ACC112 (cell line): ENCODE measurements around the gene LMF2.

Experiments
- H2AFZ ChIP-seq: fragments of 200-600 bp; sonication (generic); one replicate; pipeline ENCODE4 v1.6.0; 2017; ENCODE audit warnings: antibody characterized with exemption, low read length; ENCODE audit not compliant: unreplicated experiment
- H3K27ac ChIP-seq: fragments of 200-600 bp; sonication (generic); 2 replicates; pipeline ENCODE4 v1.5.1; 2014; ENCODE audit warnings: low read depth, mild to moderate bottlenecking, antibody characterized with exemption, low read length, moderate library complexity
- H3K27me3 ChIP-seq: fragments of 200-600 bp; sonication (generic); 2 replicates; pipeline ENCODE4 v1.6.1; 2014; ENCODE audit warnings: mild to moderate bottlenecking, antibody characterized with exemption, low read length, moderate library complexity, mixed read lengths; ENCODE audit not compliant: insufficient read depth
- H3K36me3 ChIP-seq: fragments of 200-600 bp; sonication (generic); 2 replicates; pipeline ENCODE4 v1.6.1; 2016; ENCODE audit warnings: mild to moderate bottlenecking, antibody characterized with exemption, low read length, moderate library complexity, mixed read lengths; ENCODE audit not compliant: insufficient read depth
- H3K4me1 ChIP-seq: fragments of 200-600 bp; sonication (generic); one replicate; pipeline ENCODE4 v1.6.1; 2016; ENCODE audit warnings: low read length, mixed read lengths; ENCODE audit not compliant: insufficient read depth, unreplicated experiment, control insufficient read depth
- H3K4me3 ChIP-seq: fragments of 200-600 bp; sonication (generic); 2 replicates; pipeline ENCODE4 v1.5.1; 2014; ENCODE audit warnings: mild to moderate bottlenecking, low read depth, low read length
- H3K79me2 ChIP-seq: fragments of 200-600 bp; sonication (generic); one replicate; pipeline ENCODE4 v1.6.0; 2016; ENCODE audit warnings: low read length; ENCODE audit not compliant: control insufficient read depth, unreplicated experiment, insufficient read depth

The LMF2 gene

DNA sequence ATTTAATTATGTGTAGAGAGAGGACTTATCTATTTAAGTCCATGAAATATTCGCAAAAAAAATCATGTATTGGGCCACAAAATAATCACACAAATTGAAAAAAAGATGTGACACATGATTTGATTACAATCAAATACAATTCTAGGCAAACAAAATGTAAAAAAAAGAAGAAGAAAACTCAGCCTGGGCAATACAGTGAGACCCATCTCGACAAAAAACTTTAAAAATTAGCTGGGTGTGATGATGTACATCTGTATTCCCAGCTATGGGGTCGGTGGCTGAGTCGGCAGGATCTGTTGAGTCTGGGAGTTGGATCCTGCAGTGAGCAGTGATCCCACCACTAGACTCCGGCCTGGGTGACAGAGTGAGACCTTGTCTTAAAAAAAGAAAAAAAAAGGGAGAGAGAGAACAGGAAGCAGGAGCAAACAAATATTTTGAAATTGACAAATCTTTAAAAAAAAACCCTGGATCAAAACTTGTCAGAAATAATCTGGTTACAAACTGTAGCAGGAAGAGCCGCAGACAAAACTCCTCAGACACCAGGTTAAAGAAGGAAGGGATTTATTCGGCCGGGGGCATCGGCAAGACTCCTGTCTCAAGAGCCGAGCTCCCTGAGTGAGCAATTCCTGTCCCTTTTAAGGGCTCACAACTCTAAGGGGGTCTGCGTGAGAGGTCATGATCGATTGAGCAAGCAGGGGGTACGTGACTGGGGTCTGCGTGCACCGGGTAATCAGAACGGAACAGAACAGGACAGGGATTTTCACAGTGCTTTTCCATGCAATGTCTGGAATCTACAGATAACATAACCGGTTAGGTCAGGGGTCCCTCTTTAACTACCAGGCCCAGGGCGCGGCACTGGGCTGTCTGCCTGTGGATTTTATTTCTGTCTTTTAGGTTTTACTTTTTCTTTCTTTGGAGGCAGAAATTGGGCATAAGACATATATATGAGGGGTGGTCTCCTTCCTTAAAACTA lies 25.6 kb upstream of the LMF2 start:
- Histone ChIP-seq H3K27ac (peak overlapping the region; percentile 97), H3K4me1 (peaks cover 11% of the 10 kb centered on the region), H3K4me3 (peak overlapping the region; percentile 91), H2AFZ (no peak overlapping the region), H3K36me3 (no peaks in the 10 kb centered on the region), H3K27me3 (no peaks in the 10 kb centered on the region), H3K79me2 (peaks cover 15% of the 10 kb centered on the region)

DNA sequence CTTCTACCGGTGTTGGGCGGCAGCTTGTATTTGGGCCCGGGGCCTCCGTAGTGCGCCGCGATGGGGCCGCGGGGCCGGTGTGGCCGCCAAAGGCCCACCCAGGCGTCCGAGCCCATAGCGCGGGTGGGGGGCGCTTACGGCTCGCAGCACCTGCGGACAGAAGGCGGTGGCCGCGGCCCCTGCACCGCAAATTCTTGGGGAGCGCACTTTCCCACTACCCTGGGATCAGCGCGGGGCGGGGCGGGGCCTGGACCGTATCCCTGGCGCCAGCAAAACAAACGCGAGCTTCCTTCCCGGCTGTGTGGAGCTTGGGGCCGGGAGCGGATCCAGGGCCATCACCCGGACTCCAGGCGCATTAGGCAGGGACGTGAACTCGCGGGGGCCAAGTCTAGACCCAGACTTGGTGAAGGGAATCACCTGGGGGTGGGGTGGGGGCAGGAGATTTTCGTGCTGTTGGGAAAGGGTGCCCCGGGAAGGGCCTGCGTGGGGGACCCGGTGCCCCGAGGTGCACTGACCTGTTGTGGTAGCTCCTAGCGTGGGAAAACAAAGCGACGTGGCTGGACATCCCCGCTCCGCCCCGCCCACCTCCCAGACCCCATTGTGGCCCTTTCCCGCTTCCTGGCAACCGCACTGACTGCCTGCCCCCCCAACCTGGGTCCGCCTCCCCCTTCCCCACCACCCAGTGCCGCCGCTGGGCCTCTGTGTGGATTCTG lies 24.6 kb upstream of the LMF2 start:
- Histone ChIP-seq H3K4me1 (peaks cover 13% of the 10 kb centered on the region), H2AFZ (no peak overlapping the region), H3K27ac (peak overlapping the region; percentile 97), H3K36me3 (no peaks in the 10 kb centered on the region), H3K4me3 (peak overlapping the region; percentile 91), H3K27me3 (no peaks in the 10 kb centered on the region), H3K79me2 (peaks cover 15% of the 10 kb centered on the region)

DNA sequence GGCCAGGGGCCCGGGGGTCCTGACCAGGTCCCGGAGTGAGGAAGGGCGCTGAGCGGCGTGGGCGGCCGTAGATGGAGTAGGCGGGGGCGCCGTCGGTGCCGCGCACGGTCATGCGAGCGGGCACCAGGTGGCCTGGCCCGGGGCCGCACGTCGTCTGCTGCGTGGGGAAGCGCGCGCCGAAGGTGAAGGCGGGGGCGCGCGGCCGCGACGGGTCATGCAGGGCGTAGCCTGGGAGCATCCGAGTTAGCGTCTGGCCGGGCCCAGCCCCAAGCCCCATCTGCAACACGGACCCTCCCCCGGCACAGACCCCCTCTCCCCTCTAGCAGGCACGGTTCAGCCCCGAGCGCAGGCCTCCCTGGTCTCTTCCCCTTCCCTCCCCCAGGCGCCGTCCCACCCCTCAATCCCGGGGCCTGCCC lies 24.1 kb upstream of the LMF2 start:
- Histone ChIP-seq H3K4me1 (peaks cover 13% of the 10 kb centered on the region), H3K36me3 (no peaks in the 10 kb centered on the region), H3K27ac (peak overlapping the region; percentile 97), H3K4me3 (peak overlapping the region; percentile 91), H3K27me3 (no peaks in the 10 kb centered on the region), H2AFZ (no peak overlapping the region), H3K79me2 (peaks cover 15% of the 10 kb centered on the region)

- no peaks in the 10 kb centered on the region for H3K36me3 ChIP-seq
- H3K4me3 ChIP-seq: peak overlapping the region; percentile 91
- H3K27ac ChIP-seq: peak overlapping the region; percentile 97
- peaks cover 15% of the 10 kb centered on the region for H3K79me2 ChIP-seq
- H3K4me1 ChIP-seq: peaks cover 13% of the 10 kb centered on the region
- no peak overlapping the region for H2AFZ ChIP-seq
- H3K27me3 ChIP-seq: no peaks in the 10 kb centered on the region
Measured at GRCh38 chr22:50530877-50531545, 23.5 kb upstream of the LMF2 start.

GRCh38 chr22:50530580-50530876 lies 23.0 kb upstream of the LMF2 start:
- H3K4me3 ChIP-seq: peak overlapping the region; percentile 91
- H3K4me1 ChIP-seq: peaks cover 13% of the 10 kb centered on the region
- no peak overlapping the region for H2AFZ ChIP-seq
- no peaks in the 10 kb centered on the region for H3K36me3 ChIP-seq
- H3K27ac ChIP-seq: peak overlapping the region; percentile 97
- no peaks in the 10 kb centered on the region for H3K27me3 ChIP-seq
- H3K79me2 ChIP-seq: peaks cover 15% of the 10 kb centered on the region

DNA sequence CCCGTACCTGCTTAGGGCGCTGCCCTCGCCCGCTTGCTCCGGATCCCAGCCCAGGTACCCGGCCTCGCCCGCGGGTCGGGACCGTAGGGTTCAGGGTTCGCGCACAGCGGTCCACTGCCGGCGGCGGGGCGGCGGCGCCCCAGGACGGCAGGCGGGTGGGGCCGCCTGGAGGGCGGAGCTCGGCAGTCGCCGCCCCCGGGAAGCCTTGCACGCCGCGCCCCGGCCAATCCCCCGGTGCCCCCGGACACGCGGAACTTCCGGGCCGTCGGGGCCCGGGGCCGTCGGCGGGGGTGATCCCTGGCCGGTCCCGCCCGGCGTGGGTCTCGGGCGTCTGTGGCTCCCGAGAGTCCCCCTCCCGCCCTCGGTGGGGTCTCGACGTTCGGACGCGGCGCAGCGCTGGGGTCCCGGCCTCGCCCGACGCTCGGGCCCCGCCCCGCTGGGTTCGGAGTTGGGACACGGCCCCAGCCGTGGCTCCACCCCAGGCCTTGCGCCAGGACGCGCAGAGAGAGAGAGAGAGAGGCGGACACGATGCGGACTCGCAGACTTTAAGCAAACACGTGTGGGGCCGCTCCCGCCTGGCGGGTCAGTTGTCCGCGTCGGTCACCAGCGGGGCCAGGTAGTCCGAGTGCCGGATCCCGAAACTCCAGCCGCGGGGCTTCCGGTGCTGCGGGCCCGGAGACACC lies 22.5 kb upstream of the LMF2 start, which contains the start of gene TYMP:
TYMP (minus strand) TSS at position 116 of the 683 bp plus-strand sequence. CDS start 303 bp downstream, outside the sequence.
- H3K27me3 ChIP-seq: no peaks in the 10 kb centered on the region
- H3K79me2 ChIP-seq: peaks cover 15% of the 10 kb centered on the region
- H3K36me3 ChIP-seq: no peaks in the 10 kb centered on the region
- H3K4me1 ChIP-seq: peaks cover 13% of the 10 kb centered on the region
- peak within 1 kb of the TSS; percentile 91 for H3K4me3 ChIP-seq
- peak within 1 kb of the TSS; percentile 97 for H3K27ac ChIP-seq
- no peak within 1 kb of the TSS for H2AFZ ChIP-seq

- Histone ChIP-seq H3K4me3 (peak overlapping the region; percentile 91), H3K79me2 (peaks cover 18% of the 10 kb centered on the region), H3K4me1 (peaks cover 14% of the 10 kb centered on the region), H2AFZ (no peak overlapping the region), H3K36me3 (no peaks in the 10 kb centered on the region), H3K27ac (peak overlapping the region; percentile 97), H3K27me3 (no peaks in the 10 kb centered on the region)
Measured at GRCh38 chr22:50529416-50529896, 22.0 kb upstream of the LMF2 start.

DNA sequence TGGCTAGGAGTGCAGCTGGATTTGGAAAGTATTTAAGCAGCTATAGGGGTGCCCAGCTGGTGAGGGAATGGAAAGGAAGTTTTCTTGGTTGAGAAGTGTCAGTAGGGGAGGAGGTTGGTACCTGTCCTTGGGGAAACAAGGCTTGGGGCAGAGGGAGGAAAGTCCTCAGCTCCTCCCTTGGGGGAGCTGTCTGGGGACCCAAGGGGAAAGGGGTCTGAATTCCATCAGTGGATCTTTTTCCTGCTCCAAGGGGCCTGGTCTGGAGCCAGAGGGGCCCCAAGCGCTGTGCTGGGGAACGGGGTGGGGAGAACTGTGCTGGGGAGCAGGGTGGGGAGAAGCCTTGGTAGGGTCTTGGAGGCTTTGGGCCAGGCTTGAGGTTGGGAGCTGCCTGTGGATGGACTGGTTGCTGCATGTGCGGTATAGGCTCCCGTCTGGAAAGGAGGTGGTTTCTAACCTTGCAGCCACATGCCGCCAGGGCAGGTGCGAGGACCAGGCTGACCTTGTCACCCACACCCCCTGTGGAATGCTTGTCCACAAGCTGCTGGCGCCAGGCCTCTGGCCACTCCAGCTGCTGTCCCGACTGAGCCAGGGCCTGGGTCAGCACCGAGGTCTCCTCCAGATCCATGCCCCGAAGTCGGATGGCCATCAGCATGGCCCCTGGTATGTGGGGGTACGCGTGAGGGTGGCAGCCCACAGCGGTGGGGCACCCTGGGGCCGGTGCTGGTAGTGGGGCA lies 21.3 kb upstream of the LMF2 start:
- Histone ChIP-seq H2AFZ (no peak overlapping the region), H3K27ac (peak overlapping the region; percentile 97), H3K36me3 (no peaks in the 10 kb centered on the region), H3K4me1 (peaks cover 20% of the 10 kb centered on the region), H3K4me3 (peak overlapping the region; percentile 91), H3K79me2 (peaks cover 18% of the 10 kb centered on the region), H3K27me3 (no peaks in the 10 kb centered on the region)

- no peak overlapping the region for H2AFZ ChIP-seq
- 0 out of 2 replicates have a peak overlapping the region, but pooled peaks have one; percentile 82 for H3K27ac ChIP-seq
- peak overlapping the region; percentile 91 for H3K4me3 ChIP-seq
- H3K4me1 ChIP-seq: peaks cover 20% of the 10 kb centered on the region
- no peaks in the 10 kb centered on the region for H3K36me3 ChIP-seq
- H3K79me2 ChIP-seq: peaks cover 20% of the 10 kb centered on the region
- H3K27me3 ChIP-seq: no peaks in the 10 kb centered on the region
Measured at GRCh38 chr22:50527921-50528681, 20.6 kb upstream of the LMF2 start.
